RWPE2 (cell line): ENCODE measurements around the gene CFAP68.
"Not testable (repeated sequence)": the region's sequence is repeated elsewhere in the genome, so short reads cannot be mapped to it uniquely, and the experiment has no call there.

Source experiments
- ATAC-seq: fragments of 200-7000 bp; cut with Tn5 transposase; 3 replicates; pipeline ENCODE4 v1.9.1; 2021; ENCODE audit warnings: low read depth
- DNase-seq: peaks from one replicate; pipeline ENCODE4 v3.0.0-alpha.2; 2020; ENCODE audit warnings: low spot score
- H3K27ac ChIP-seq: fragments of 450-650 bp; 2 replicates; pipeline ENCODE4 v1.5.1; 2017; ENCODE audit warnings: mild to moderate bottlenecking; ENCODE audit not compliant: poor library complexity, severe bottlenecking
- H3K27me3 ChIP-seq: fragments of 250-450 bp; sonication (Bioruptor Pico); 2 replicates; pipeline ENCODE4 v1.5.1; 2021; ENCODE audit warnings: mild to moderate bottlenecking, moderate library complexity; ENCODE audit not compliant: insufficient read depth, poor library complexity, severe bottlenecking
- H3K36me3 ChIP-seq: fragments of 250-450 bp; sonication (Bioruptor Pico); 2 replicates; pipeline ENCODE4 v1.5.1; 2020; ENCODE audit warnings: low read depth, mild to moderate bottlenecking, moderate library complexity
- H3K4me1 ChIP-seq: fragments of 250-450 bp; sonication (Bioruptor Pico); 2 replicates; pipeline ENCODE4 v1.5.1; 2021; ENCODE audit warnings: mild to moderate bottlenecking, moderate library complexity; ENCODE audit not compliant: insufficient read depth, poor library complexity, severe bottlenecking
- H3K4me3 ChIP-seq: fragments of 250-450 bp; sonication (Bioruptor Pico); 2 replicates; pipeline ENCODE4 v1.5.1; 2021; ENCODE audit warnings: mild to moderate bottlenecking, moderate library complexity; ENCODE audit not compliant: severe bottlenecking
- H3K9me3 ChIP-seq: fragments of 250-450 bp; sonication (Bioruptor Pico); 2 replicates; pipeline ENCODE4 v1.5.1; 2021; ENCODE audit warnings: mild to moderate bottlenecking, moderate library complexity; ENCODE audit not compliant: severe bottlenecking
- TF ChIP-seq, protein P1 (sequence below): fragments of 450-650 bp; IDR thresholded peaks from one replicate; pipeline ENCODE4 v1.5.1; 2017; ENCODE audit warnings: mild to moderate bottlenecking, moderate library complexity; ENCODE audit not compliant: poor library complexity, severe bottlenecking

The CFAP68 gene

DNA sequence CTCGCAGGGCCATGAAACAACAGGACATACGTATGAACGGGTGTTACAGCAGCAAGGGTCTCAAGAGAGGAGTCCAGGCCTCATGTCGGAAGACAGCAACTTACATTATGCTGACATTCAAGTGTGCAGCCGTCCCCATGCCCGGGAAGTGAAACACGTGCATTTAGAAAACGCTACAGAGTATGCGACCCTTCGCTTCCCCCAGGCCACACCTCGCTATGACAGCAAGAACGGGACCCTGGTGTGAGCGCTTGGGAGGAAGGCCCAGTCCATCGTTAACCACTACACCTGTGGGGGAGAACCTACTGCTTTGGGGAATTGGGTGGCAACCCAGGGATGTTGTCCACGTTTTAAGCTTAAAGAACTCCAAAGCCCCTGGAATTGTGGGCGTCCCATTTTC is 46.6 kb downstream of the CFAP68 start:
- Histone ChIP-seq H3K4me3 (no peak overlapping the region), H3K9me3 (no peaks in the 10 kb centered on the region), H3K27me3 (no peaks in the 10 kb centered on the region), H3K4me1 (peaks cover 6% of the 10 kb centered on the region), H3K27ac (peak overlapping the region; percentile 22), H3K36me3 (no peaks in the 10 kb centered on the region)
- ATAC-seq = no peak
- DNase-seq = no peak
- TF ChIP-seq, protein P1, sequence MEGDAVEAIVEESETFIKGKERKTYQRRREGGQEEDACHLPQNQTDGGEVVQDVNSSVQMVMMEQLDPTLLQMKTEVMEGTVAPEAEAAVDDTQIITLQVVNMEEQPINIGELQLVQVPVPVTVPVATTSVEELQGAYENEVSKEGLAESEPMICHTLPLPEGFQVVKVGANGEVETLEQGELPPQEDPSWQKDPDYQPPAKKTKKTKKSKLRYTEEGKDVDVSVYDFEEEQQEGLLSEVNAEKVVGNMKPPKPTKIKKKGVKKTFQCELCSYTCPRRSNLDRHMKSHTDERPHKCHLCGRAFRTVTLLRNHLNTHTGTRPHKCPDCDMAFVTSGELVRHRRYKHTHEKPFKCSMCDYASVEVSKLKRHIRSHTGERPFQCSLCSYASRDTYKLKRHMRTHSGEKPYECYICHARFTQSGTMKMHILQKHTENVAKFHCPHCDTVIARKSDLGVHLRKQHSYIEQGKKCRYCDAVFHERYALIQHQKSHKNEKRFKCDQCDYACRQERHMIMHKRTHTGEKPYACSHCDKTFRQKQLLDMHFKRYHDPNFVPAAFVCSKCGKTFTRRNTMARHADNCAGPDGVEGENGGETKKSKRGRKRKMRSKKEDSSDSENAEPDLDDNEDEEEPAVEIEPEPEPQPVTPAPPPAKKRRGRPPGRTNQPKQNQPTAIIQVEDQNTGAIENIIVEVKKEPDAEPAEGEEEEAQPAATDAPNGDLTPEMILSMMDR = no peak

GRCh38 chr11:111926505-111927391 is 47.4 kb downstream of the CFAP68 start:
- Histone ChIP-seq H3K36me3 (no peaks in the 10 kb centered on the region), H3K27me3 (no peaks in the 10 kb centered on the region), H3K27ac (peak overlapping the region; percentile 22), H3K4me3 (peak overlapping the region; percentile 31), H3K4me1 (peaks cover 6% of the 10 kb centered on the region), H3K9me3 (no peaks in the 10 kb centered on the region)
- peak; percentile 95 for DNase-seq
- TF ChIP-seq, protein P1 = no peak
- ATAC-seq = peak; percentile 93

DNA sequence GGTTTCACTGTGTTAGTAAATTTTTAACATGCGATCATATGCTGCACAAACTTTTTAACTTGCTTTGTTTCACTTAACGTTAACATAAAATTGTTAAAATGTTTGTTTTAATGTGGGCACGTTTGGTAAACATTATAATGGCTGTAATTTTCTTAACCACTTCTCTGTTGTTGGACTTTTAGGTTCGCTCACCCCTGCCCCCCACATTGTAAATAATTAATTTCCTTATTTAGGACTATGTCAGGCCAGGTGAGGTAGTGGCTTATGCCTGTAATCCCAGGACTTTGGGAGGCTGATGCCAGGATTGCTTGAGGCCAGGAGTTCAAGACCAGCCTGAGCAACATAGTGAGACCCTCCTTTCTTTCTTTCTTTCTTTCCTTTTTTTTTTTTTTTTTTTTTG is 51.1 kb downstream of the CFAP68 start:
- Histone ChIP-seq H3K27me3 (no peaks in the 10 kb centered on the region), H3K36me3 (no peaks in the 10 kb centered on the region), H3K4me3 (no peak overlapping the region), H3K9me3 (no peaks in the 10 kb centered on the region), H3K27ac (no peak overlapping the region), H3K4me1 (peaks cover 3% of the 10 kb centered on the region)
- ATAC-seq (no peak), DNase-seq (no peak)
- TF ChIP-seq, protein P1 = no peak

DNA sequence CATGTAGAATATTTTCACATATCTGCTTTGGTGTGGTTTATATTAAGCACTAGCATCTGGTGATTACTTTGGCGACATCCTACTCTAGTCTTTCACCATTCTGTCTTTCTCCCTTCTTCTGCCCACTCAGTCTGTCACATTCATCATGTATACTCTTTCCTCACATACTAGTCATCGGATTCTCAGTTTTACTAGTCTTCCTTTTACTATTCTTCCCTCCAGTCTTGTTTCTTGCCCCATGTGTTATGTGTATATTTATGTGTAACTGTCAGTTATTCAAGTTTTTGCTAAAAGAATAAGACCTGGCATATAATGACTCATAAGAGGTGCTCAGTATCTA is 53.2 kb downstream of the CFAP68 start:
- no peak overlapping the region for H3K27ac ChIP-seq
- no peaks in the 10 kb centered on the region for H3K36me3 ChIP-seq
- no peaks in the 10 kb centered on the region for H3K27me3 ChIP-seq
- ATAC-seq = no peak
- H3K9me3 ChIP-seq = no peaks in the 10 kb centered on the region
- no peak for DNase-seq
- no peak overlapping the region for H3K4me3 ChIP-seq
- TF ChIP-seq, protein P1 = no peak
- H3K4me1 ChIP-seq = peaks cover 2% of the 10 kb centered on the region

GRCh38 chr11:111933176-111933575 is 53.8 kb downstream of the CFAP68 start:
- not testable (repeated sequence) for H3K4me3 ChIP-seq, ATAC-seq, H3K36me3 ChIP-seq, DNase-seq, H3K4me1 ChIP-seq, H3K27ac ChIP-seq, H3K27me3 ChIP-seq, H3K9me3 ChIP-seq
